HFFc6 (cell line): Measurements from ENCODE around the gene DSP. TPM values are rescaled to one million over a fixed set of nuclear protein-coding genes. Genes with fewer than 3 reads are reported as not detected.

ENCODE experiments used
- DNase-seq: peaks from one replicate; pipeline ENCODE4 v3.0.0-alpha.2; 2018
- H3K27ac Mint-ChIP-seq: 2 replicates; pipeline ENCODE4 v1.8.0; 2020; ENCODE audit warnings: mild to moderate bottlenecking, mixed read lengths
- H3K27me3 Mint-ChIP-seq: 2 replicates; pipeline ENCODE4 v1.8.0; 2021; ENCODE audit warnings: mild to moderate bottlenecking, moderate library complexity, mixed read lengths; ENCODE audit not compliant: insufficient read depth
- H3K36me3 Mint-ChIP-seq: 2 replicates; pipeline ENCODE4 v1.8.0; 2021; ENCODE audit warnings: low read depth, mixed read lengths
- H3K4me1 Mint-ChIP-seq: 2 replicates; pipeline ENCODE4 v1.8.0; 2020; ENCODE audit warnings: low read depth, mixed read lengths
- H3K4me3 Mint-ChIP-seq: 2 replicates; pipeline ENCODE4 v1.8.0; 2020; ENCODE audit warnings: mild to moderate bottlenecking, moderate library complexity, mixed read lengths
- H3K9me3 Mint-ChIP-seq: 2 replicates; pipeline ENCODE4 v1.8.0; 2020; ENCODE audit warnings: mild to moderate bottlenecking, mixed read lengths
- CTCF ChIP-seq: fragments of 200-600 bp; sonication (generic); IDR thresholded peaks from 2 replicates; pipeline ENCODE4 v1.5.0; 2021; ENCODE audit warnings: antibody characterized with exemption, mild to moderate bottlenecking
- total RNA-seq, 6 experiments: library from RNA; stranded (reverse); fragmentation: NEBNext Ultra II Directional; extraction: Animal tissue kit (Norgen Biotek cat#: 25700); gene quantifications; 2 replicates in 1 of 6; 3 replicates in 5 of 6; pipeline ENCODE4 v1.2.3, GENCODE V29; 2021

Gene DSP
- total RNA-seq, 6 experiments from 2014 or later = 33.8 to 65.4 (median 37.0) TPM

DNA sequence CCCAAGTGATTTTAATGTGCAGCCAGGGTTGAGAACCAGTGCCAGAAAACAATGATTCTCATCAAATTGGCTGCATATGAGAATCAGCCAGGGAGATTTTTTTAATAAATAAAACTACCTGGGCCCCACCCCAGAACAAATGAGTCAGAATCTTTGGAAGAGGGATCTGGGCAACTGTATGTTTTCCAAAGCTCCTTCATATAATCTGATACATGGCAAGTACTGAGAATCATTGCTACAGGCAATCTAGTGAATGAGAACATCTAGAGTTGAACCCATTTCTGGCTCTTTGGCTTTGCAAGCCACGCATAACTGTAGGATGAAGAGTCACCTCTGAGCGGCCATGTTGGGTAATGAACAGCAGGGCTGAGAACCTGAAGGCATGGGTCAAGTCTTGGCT lies 26.1 kb upstream of the DSP start:
- DNase-seq = no peak
- peaks cover 16% of the 10 kb centered on the region for H3K4me1 Mint-ChIP-seq
- H3K27ac Mint-ChIP-seq = no peak overlapping the region
- no peaks in the 10 kb centered on the region for H3K36me3 Mint-ChIP-seq
- no peaks in the 10 kb centered on the region for H3K9me3 Mint-ChIP-seq
- H3K4me3 Mint-ChIP-seq = no peak overlapping the region
- peaks cover 13% of the 10 kb centered on the region for H3K27me3 Mint-ChIP-seq
- TF ChIP-seq CTCF = no peak

DNA sequence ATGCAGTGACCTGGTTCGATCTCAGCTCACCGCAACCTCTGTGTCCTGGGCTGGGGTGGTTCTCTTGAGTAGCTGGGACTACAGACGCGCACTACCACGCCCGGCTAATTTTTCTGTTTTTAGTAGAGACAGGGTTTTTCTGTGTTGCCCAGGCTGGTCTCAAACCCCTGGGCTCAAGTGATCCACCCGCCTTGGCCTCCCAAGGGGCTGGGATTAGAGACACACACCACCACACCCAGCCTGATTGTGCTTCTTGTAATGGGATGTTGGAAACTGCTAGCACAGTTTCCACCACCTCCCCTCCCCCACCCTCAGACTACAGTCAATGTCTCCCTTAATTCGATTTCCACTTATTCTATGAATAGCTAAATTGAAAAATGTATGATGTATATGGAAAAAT lies 22.6 kb upstream of the DSP start:
- Mint-ChIP-seq H3K4me3 (no peak overlapping the region), H3K4me1 (peaks cover 14% of the 10 kb centered on the region; the same call in 1 of the 2 replicates), H3K27ac (no peak overlapping the region), H3K9me3 (no peaks in the 10 kb centered on the region), H3K27me3 (peaks cover under 1% of the 10 kb centered on the region), H3K36me3 (no peaks in the 10 kb centered on the region)
- DNase-seq = no peak
- no peak for TF ChIP-seq CTCF

GRCh38 chr6:7522873-7523272 lies 18.6 kb upstream of the DSP start:
- H3K27me3 Mint-ChIP-seq = peaks cover 2% of the 10 kb centered on the region
- H3K9me3 Mint-ChIP-seq = no peaks in the 10 kb centered on the region
- H3K36me3 Mint-ChIP-seq = no peaks in the 10 kb centered on the region
- TF ChIP-seq CTCF = no peak
- peaks cover 29% of the 10 kb centered on the region for H3K4me1 Mint-ChIP-seq
- DNase-seq = no peak
- no peak overlapping the region for H3K27ac Mint-ChIP-seq
- H3K4me3 Mint-ChIP-seq = no peak overlapping the region

DNA sequence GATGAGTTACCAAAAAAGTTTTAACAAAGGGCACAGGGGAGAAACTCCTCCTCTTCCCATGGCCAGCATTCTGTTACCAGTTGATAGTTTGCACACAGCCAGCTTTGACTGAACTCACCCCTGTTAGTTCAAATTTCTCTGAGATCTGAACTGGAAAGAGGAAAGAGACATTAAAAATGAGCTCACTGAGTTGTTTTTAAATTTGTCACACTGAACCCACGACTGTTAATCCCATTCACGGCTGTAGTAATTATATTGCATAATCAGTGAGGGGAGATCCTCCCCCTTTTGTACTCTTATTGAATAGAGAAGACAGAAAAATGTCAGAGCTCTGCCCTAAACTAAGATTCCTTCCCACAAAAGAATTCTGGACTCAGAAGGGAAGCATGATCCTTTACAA lies 17.5 kb upstream of the DSP start:
- Mint-ChIP-seq H3K27ac (no peak overlapping the region), H3K4me1 (peaks cover 40% of the 10 kb centered on the region), H3K27me3 (peaks cover 2% of the 10 kb centered on the region), H3K4me3 (no peak overlapping the region), H3K36me3 (no peaks in the 10 kb centered on the region), H3K9me3 (no peaks in the 10 kb centered on the region)
- DNase-seq = no peak
- TF ChIP-seq CTCF = no peak

DNA sequence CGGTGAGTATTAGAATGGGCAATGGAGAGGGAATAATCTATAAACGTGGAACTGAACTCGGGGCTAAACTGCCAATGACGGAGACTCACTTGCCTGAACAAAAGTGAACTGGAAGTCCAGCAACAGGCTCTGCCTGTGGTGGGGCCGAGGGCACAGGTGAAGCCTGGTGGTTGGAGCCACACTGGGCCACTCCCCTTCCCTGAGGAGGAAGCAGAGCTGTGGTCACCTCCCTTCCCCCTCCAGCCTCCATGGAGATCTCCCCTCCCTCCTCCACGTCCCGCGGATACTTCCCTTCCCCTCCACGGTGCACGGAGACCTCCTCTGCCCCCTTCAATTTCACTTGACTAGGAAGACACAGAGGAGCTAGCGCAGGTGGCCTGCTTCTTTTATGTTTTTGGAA lies 14.7 kb upstream of the DSP start:
- Mint-ChIP-seq H3K27ac (no peak overlapping the region), H3K36me3 (no peaks in the 10 kb centered on the region), H3K27me3 (peaks cover 2% of the 10 kb centered on the region), H3K4me3 (no peak overlapping the region), H3K9me3 (no peaks in the 10 kb centered on the region), H3K4me1 (peaks cover 60% of the 10 kb centered on the region)
- DNase-seq = no peak
- TF ChIP-seq CTCF = no peak

GRCh38 chr6:7528565-7528964 lies 12.9 kb upstream of the DSP start:
- peak overlapping the region; percentile 77 for H3K27ac Mint-ChIP-seq
- H3K27me3 Mint-ChIP-seq = peaks cover 2% of the 10 kb centered on the region
- H3K4me1 Mint-ChIP-seq = peaks cover 67% of the 10 kb centered on the region
- peak overlapping the region; percentile 33 for H3K4me3 Mint-ChIP-seq
- peak; percentile 84 for DNase-seq
- no peaks in the 10 kb centered on the region for H3K9me3 Mint-ChIP-seq
- no peaks in the 10 kb centered on the region for H3K36me3 Mint-ChIP-seq
- TF ChIP-seq CTCF = no peak
